Measurements from ENCODE around the gene CLPTM1.

DNA sequence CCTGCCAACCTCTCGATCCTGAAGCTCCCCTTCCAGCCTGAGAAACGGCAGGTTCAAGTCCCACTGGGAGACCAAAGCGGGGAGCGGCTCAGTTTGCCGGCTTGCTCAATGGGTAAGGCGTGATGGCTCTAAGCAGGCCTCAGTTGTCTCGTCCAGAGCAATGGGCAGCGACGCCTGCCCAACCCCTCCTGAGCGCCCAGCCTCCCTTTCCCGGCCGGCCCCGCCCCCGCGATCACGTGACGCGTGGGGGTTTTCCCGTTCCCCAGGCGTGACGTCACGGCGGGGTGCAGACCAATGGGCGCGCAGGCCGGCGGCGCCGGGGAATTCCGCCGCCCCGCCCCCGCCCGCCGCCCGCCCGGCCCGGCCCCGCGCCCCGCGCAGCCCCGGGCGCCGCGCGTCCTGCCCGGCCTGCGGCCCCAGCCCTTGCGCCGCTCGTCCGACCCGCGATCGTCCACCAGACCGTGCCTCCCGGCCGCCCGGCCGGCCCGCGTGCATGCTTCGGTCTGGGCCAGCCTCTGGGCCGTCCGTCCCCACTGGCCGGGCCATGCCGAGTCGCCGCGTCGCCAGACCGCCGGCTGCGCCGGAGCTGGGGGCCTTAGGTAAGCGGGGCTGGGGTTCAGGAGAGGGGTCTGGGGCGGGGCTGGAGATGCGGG is 46.0 kb downstream of the CLPTM1 start, which contains the start of gene RELB:
- TF ChIP-seq LEF1 (IDR thresholded peaks at IDR 0.05; ENCODE audit: borderline replicate concordance) (no peak), SP1 (IDR thresholded peaks at IDR 0.05) (no peak), FOXM1 (IDR thresholded peaks at IDR 0.05; ENCODE audit: borderline replicate concordance) (no peak), ZNF384 (IDR thresholded peaks at IDR 0.05) (no peak), FOXK2 (IDR thresholded peaks at IDR 0.05) (no peak), CTBP1 (IDR thresholded peaks at IDR 0.05; ENCODE audit: borderline replicate concordance) (no peak), ELF4 (IDR thresholded peaks at IDR 0.05) (no peak)
- TF ChIP-seq, protein P1, sequence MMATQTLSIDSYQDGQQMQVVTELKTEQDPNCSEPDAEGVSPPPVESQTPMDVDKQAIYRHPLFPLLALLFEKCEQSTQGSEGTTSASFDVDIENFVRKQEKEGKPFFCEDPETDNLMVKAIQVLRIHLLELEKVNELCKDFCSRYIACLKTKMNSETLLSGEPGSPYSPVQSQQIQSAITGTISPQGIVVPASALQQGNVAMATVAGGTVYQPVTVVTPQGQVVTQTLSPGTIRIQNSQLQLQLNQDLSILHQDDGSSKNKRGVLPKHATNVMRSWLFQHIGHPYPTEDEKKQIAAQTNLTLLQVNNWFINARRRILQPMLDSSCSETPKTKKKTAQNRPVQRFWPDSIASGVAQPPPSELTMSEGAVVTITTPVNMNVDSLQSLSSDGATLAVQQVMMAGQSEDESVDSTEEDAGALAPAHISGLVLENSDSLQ (IDR thresholded peaks at IDR 0.05) = no peak
